A204.1 (cell line): ENCODE measurements around the gene KIF6.
"Not testable (repeated sequence)": the region's sequence is repeated elsewhere in the genome, so short reads cannot be mapped to it uniquely, and the experiment has no call there.

Experiments used
- FAIRE-seq: peaks from 2 replicates; lab custom pipeline; 2012; peaks lifted over from hg19 to GRCh38; lab: Jason Lieb, UNC

The KIF6 gene

DNA sequence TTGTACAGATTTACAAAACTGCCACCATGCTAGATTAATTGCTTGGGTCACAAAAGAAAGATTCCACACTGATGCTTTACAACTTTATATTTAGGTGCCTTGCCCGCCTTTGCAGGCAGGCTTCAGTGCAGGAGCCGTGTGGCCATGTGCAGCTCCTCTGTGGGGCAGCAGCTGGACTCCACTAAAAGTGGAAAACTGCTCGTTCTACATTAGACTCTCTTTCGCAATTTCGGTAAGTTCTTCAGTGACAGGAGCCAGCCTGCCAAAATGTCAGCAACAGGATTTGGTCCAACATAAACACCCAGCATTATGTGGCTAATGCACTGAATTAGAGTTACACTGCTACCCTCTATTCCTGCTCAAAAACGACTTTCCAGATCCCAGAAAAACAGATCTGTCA lies 228.3 kb downstream of the KIF6 start:
- FAIRE-seq, result no peak

GRCh38 chr6:39496456-39496855 lies 228.8 kb downstream of the KIF6 start:
- no peak for FAIRE-seq

GRCh38 chr6:39495640-39496039 lies 229.6 kb downstream of the KIF6 start:
- no peak for FAIRE-seq

DNA sequence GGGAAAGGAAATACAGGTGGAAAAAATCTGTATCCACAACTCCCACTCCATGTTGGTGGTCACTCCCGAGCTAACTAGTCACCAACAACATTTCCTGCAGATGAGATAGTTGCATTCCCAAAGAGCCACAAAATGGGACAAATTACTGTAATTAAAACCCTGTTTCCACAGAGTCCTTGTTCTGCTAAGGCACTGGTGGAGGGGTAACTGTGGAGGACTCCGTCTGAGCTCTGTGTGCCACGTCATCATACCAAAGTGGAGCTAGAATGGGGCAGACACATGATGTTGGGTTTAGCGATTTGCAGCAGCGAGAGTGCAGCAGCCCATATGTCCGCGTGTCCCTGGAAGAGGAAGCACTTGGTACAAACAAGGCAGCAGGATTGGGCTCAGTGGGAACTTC lies 230.2 kb downstream of the KIF6 start:
- FAIRE-seq, result no peak

- no peak for FAIRE-seq
Measured at GRCh38 chr6:39493777-39494176, 231.4 kb downstream of the KIF6 start.

GRCh38 chr6:39493174-39493573 lies 232.0 kb downstream of the KIF6 start:
- FAIRE-seq, result no peak

DNA sequence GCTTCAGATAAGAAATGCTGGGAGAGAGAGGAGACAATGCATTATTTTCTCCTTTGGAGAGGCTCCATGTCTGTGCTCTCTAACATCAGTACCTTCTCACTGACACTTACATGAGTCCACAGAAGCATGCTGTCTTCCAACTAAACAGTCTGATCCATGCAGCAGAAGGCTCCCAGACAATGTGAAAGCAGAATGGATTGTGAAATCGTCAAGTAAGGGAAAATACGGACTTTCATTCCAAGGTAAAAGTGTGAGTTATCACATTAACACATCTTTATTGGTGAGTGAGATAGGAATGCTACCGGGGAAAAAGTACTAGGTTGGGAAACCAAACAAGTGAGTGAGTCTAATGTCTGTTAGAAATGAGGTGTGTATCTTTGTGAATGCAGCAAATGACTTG lies 235.1 kb downstream of the KIF6 start:
- FAIRE-seq, result no peak

DNA sequence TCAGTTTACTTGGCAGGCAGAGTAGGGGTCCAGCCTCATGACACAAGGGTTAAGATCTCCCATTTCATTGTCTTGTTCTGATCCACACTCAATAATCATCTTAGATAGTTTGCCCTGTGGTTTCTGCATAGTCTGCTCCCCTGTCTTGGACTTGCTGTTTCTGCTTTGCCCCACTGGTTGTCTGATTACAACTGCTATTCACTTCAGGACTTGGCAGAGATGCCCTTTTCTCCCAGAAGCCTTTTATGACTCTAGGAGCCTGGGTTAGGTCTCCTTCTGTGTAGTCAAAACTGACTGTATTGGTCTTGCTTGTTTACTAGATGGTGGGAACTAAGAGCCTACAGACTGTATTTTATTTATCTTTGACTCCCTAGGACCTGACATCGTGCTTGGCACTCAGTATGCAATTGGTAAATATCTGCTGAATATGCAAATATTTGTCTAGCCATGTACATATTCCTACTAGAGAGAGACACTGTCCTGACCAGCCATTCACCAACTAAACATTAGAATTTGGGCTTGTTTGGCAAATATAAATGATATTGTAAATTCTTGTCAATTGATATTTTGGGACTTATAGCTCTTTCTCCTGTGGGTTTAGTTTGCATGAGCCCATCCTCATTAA lies 236.8 kb downstream of the KIF6 start:
- no peak for FAIRE-seq

DNA sequence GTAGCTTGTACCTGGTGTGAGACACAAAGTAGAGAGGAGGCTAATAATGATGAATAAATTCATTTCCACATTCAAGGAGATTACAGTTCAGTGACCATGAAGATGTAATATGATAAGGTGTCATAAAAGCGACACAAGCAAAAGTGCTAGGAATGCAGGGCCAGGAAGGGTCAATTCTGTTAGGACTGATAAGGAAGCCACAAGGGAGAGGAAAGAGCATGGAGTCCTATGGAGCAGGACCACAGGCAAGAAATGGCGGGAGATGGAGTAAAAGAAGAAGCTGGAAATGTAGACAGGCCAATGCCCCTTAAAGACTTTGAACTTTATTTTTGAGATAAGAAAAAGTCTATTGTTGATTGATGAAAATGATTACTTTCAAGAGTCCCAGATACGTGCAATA lies 240.9 kb downstream of the KIF6 start:
- no peak for FAIRE-seq

- not testable (repeated sequence) for FAIRE-seq
Measured at GRCh38 chr6:39479819-39480218, 245.4 kb downstream of the KIF6 start.

DNA sequence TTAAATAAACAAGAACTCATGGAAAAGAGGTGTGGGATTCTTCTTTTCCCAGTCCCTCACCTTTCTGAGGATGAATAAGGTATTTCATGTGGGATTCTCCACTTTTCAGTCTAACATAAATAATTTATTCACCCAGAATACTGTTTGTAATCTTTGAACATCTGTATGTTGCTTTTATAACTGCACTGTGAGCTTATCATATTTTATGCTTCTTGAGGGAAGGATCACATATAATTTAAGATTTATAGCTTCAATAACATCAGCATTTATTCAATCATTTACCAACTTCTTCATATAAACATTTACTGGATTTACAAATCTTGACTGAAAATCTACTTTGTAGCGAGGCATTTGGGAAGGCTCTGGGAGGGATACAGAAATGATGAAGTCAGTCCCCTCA lies 248.5 kb downstream of the KIF6 start:
- no peak for FAIRE-seq

DNA sequence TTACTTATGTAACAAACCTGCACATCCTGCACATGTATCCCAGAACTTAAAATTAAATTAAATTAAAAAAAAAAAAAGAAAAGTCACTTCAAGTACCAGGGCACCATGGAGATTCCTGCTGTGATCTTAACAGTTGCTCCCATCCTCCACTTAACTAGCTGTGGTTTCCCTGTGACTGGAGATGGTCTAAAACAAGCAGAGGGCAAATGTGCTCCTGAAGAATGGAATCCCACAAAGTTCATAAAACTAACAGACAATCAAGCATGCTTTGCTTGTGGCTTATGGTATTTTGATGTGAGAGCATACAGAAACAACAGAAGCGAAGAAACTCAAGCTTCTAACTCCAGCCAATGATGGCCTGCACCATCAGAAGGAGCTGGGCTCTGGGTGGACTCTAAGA lies 249.1 kb downstream of the KIF6 start:
- FAIRE-seq, result no peak

DNA sequence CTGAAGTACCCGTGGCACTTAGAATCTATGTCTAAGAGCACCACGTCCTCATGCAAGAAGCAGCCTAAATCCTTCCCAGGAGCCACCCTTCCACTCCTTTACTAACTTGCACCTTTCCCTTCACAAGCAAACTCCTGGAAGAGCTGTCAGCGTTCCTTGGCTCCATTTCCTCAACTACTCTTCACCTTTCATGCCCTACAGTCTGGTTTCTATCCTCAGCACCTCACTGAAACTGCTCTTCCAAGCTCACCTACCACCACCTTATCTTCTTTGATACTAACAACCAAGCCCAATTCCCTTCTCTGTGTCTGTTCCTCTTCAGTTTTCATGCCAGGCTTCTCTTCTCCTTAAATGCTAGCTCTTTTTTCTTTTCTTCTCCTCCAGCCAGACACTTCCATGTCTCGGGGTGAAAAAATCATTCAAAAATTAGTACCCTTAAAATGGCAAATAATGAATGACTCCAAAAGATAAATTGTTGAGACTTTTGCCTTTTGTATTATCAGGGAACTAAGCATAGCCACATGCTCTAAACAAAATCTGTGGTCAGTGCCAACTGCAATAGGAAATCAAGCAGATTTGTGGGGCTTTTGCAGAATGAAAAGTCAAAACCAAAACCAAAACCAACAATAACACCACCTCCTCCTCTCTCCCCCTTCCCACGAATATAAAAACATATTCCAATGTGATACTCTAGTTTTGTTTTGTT lies 253.1 kb downstream of the KIF6 start:
- no peak for FAIRE-seq

DNA sequence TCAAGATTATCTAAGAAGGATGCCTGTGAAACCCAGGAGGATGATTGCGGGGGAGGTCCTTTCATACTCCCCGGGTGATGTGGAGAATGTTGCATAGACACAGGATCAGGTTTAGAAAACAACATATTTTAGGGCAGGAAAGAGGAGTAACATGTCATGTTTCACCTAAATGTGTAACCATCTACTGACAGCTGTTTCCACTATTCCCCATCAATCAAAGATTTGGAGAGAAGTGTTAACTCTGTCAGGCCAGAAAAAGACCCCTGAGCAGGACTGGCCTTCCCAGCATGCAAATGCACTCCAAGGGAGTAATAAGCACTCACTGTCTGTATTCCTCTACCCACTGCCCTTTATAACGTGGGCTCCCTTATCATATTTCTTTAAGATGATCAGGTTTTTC lies 254.7 kb downstream of the KIF6 start:
- FAIRE-seq, result no peak

GRCh38 chr6:39468385-39468784 lies 256.8 kb downstream of the KIF6 start:
- FAIRE-seq, result no peak

- no peak for FAIRE-seq
Measured at GRCh38 chr6:39466631-39467030, 258.6 kb downstream of the KIF6 start.

- no peak for FAIRE-seq
Measured at GRCh38 chr6:39465539-39465938, 259.7 kb downstream of the KIF6 start.

DNA sequence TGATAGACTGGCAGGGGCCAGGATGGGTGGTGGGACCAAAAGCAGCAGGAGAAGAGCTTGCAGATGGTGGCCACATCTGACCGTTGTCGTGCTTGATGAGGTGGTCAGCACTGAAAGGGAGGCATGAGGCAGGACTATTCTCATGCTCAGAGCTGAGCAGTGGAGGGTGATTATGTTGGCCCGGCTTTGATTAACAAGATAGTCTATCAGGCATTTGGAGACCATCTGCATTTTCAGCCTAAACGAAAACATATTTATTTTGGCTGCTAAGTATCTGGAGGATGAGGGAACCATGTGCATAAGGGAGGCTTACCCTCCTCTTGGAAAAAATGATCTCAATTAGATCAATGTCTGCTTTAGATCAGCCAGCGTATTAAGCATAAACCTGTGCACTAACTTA lies 261.1 kb downstream of the KIF6 start:
- no peak for FAIRE-seq

GRCh38 chr6:39453956-39454524 lies 271.2 kb downstream of the KIF6 start:
- FAIRE-seq, result no peak

- FAIRE-seq, result no peak
Measured at GRCh38 chr6:39453241-39453640, 272.0 kb downstream of the KIF6 start.

DNA sequence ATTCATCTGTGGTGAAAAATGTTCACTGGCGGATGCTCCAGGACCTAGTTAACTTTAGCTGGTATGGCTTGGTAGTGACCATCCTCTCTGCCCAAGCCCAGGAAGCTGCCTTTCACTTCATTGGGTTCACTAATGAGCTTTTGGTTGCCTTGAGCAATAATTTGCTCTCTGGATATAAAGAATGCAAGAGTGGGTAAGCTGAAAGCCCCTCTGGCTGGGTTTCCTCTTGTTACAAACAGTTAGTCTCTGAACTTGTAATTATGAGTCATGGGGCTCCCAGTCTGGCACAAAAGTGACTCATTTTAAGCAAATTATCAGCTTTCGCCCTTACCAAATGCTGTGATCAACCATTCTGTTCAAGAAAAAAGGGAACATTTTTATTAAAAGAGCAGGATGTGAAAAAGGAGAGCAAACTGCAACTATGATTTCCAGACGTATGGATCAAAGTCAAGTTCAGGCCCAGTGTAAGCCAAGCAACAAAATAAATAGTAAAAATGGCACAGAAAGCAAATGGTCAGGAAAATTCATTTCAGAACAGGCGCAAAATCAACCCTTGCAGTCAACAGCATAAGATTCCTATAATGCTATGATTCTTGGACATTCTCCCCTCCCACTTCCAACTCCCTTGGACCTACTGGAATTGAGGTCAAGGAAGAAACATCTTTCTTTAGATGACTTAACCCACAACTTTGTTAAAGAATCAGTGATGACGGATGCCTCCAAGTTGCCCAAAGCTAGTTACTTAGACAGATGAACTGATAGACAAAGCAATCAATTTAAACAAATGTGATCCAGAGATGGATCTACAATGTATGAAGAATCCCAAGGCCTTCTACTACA lies 272.7 kb downstream of the KIF6 start:
- no peak for FAIRE-seq

DNA sequence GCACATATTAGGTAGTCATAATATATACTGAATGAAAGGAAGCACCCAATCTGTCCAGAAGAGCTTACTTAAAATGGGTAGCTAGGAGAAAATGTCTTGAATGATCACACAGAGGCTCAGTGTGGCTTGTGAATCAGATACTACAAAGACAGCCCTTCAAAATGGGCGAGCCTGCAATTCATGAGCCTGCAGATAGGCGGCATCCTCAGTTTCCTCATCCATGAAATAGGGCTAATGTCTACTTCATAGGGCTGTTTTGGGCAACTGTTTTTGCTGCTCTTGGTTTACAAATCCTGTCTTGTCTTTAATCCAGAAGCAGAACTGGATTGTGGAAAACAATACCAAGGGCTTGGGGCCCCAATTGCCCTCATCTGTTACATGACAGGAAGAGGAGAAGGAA lies 273.4 kb downstream of the KIF6 start:
- FAIRE-seq, result no peak

DNA sequence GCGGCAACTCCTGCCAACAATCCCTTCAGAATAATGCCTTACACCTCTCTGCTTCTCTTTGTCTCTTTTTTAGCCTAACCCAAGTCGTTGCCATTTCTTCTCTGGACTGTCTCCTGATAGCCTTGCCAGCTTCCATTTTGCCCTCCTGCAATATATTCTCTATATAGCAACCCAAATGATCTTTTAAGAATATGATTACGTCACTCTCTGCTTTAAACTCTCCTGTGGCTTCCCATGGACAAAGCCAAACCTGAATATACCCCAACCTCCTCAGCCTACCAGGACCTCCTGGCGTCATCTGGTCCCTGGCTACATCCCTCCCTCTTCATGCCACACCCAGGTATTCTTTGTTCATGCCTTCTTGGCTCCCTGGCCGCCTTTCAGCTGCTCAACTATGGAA lies 276.2 kb downstream of the KIF6 start:
- FAIRE-seq, result no peak
